Activated CD4-positive, alpha-beta T cell treated with anti-CD3 and anti-CD28 coated beads, Interleukin-2, amount 50 U/mL, for 16 hours (primary cell): ENCODE results near the gene PRL.

Source experiments
- DNase-seq: peaks from one replicate; pipeline ENCODE4 v3.0.0-alpha.2; 2020

Gene PRL

GRCh38 chr6:22296936-22297335 is at the start of gene PRL:
PRL (minus strand) TSS chr6:22297036; CDS start chr6:22296982, 54 bp downstream.
- DNase-seq = no peak

GRCh38 chr6:22343864-22344263 is 47.0 kb upstream of the PRL start:
- no peak for DNase-seq

GRCh38 chr6:22334778-22335177 is 37.9 kb upstream of the PRL start:
- no peak for DNase-seq

GRCh38 chr6:22333802-22334201 is 37.0 kb upstream of the PRL start:
- no peak for DNase-seq

- DNase-seq = no peak
These were observed 35.9 kb upstream of the PRL start for GRCh38 chr6:22332711-22333110.

- no peak for DNase-seq
These were observed 35.4 kb upstream of the PRL start for GRCh38 chr6:22332216-22332615.

GRCh38 chr6:22330941-22331340 is 34.1 kb upstream of the PRL start:
- DNase-seq = no peak

- DNase-seq = no peak
These were observed 31.6 kb upstream of the PRL start for GRCh38 chr6:22328474-22328873.

GRCh38 chr6:22327881-22328280 is 31.0 kb upstream of the PRL start:
- no peak for DNase-seq

GRCh38 chr6:22326500-22326899 is 29.7 kb upstream of the PRL start:
- DNase-seq = no peak

GRCh38 chr6:22325481-22325880 is 28.6 kb upstream of the PRL start:
- no peak for DNase-seq

- DNase-seq = no peak
These were observed 27.0 kb upstream of the PRL start for GRCh38 chr6:22323848-22324247.

- no peak for DNase-seq
These were observed 25.5 kb upstream of the PRL start for GRCh38 chr6:22322103-22323030.

- no peak for DNase-seq
These were observed 23.9 kb upstream of the PRL start for GRCh38 chr6:22320750-22321149.

- DNase-seq = no peak
These were observed 21.6 kb upstream of the PRL start for GRCh38 chr6:22318404-22318803.

GRCh38 chr6:22313796-22314195 is 17.0 kb upstream of the PRL start:
- DNase-seq = no peak

GRCh38 chr6:22308939-22309338 is 12.1 kb upstream of the PRL start:
- no peak for DNase-seq

GRCh38 chr6:22306741-22307466 is 10.1 kb upstream of the PRL start:
- no peak for DNase-seq

- DNase-seq = no peak
These were observed 6.0 kb upstream of the PRL start for GRCh38 chr6:22302838-22303237.

- DNase-seq = no peak
These were observed 3.6 kb upstream of the PRL start for GRCh38 chr6:22300273-22300998.

- DNase-seq = no peak
These were observed 1.6 kb upstream of the PRL start for GRCh38 chr6:22298475-22298890.

- DNase-seq = no peak
These were observed 769 bp downstream of the PRL start for GRCh38 chr6:22296067-22296466.

GRCh38 chr6:22295145-22295544 is 1.7 kb downstream of the PRL start:
- DNase-seq = no peak
